Hepatocyte (in vitro differentiated cells): ENCODE results near the gene ASGR1.

Experiments
- CTCF ChIP-seq: fragments of 200-600 bp; sonication (generic); IDR thresholded peaks from 2 replicates; pipeline ENCODE4 v1.5.1; 2016; ENCODE audit warnings: antibody characterized with exemption, mild to moderate bottlenecking; ENCODE audit not compliant: poor library complexity
- EZH2phosphoT487 ChIP-seq: fragments of 200-600 bp; sonication (generic); IDR thresholded peaks from one replicate; pipeline ENCODE4 v1.6.1; 2018; ENCODE audit warnings: antibody characterized with exemption, mild to moderate bottlenecking, low read depth, moderate library complexity; ENCODE audit not compliant: unreplicated experiment, severe bottlenecking

- no peak for TF ChIP-seq CTCF
- TF ChIP-seq EZH2phosphoT487, result no peak
Measured at GRCh38 chr17:7144213-7144612, 35.0 kb downstream of the ASGR1 start.
